ENCODE results near the gene MYH9.

DNA sequence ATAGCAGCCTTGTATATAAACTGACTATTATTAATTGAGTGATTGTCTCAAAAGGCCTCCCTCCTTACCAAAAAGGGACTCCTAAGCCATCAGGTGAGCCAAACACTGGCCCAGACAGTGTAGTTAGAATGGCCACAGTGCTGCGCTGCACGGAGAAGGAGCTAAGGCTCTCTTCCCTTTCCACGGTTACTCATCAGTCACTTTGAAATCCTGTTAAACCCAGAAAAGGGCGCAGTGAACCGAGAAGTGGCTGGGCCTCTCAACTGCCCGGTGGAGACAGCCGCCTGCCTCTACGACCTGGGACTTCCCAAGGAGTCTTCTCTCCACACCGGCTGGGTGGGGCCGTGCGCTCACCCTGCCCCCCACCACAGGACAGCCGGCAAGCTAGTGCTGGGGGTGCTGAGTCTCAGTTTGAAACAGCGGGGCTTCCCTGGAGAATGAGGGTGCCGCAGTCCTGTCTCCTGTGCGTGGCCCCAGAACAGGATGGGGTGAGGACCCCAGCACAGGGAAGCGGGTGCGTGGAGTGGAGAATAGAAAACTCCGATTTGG lies 1.3 kb downstream of the MYH9 start:
- no peak for TF ChIP-seq CTCF (conservative IDR thresholded peaks at IDR 0.05; ENCODE audit: low read length)
- no peak for TF ChIP-seq EZH2phosphoT487 (IDR thresholded peaks at IDR 0.05; ENCODE audit: borderline replicate concordance, low read depth, low read length)
